Measurements from ENCODE around the gene TSPAN10. TPM values are rescaled to one million over a fixed set of nuclear protein-coding genes. Genes with fewer than 3 reads are reported as not detected.
A peak's percentile ranks its signal among the peaks of the same experiment; 100 is the strongest.

TSPAN10 gene
- total RNA-seq, 2 experiments from 2014 or later = 0.17 TPM; not detected in 1

DNA sequence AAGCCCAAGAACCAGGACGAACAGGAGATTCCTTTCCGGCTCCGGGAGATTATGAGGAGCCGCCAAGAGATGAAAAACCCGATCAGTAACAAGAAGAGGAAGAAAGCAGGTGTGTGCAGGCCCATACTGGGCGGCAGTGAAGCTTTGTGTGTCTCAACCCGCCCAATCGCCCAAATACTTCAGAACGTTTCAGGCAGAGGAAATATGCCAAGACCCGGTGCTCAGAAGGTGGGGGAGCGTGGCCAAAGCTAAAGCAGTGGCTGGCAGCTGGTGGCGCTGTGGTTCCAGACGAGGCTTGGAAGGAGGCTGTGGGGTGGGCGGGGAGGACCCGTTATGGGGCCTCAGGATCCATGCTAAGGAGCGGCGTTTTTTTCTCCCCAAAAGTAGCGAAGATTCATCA lies 30.8 kb downstream of the TSPAN10 start:
- POLR2A ChIA-PET = interaction anchor here (3.0 kb wide), 1 partner anchor 15 kb away, joined by 25 read pairs; the partner anchor contains the start of genes ARL16 and HGS
- Mint-ChIP-seq H3K4me3 (peak overlapping the region; percentile 85), H3K4me1 (ENCODE audit: low read depth) (peaks cover 40% of the 10 kb centered on the region)

GRCh38 chr17:81672504-81672903 lies 35.5 kb downstream of the TSPAN10 start:
- H3K4me3 ChIP-seq (ENCODE audit: low read length) = no peak overlapping the region
- ATAC-seq (ENCODE audit: poor library complexity) (no peak), DNase-seq (no peak)
- POLR2A ChIA-PET = interaction anchor here (1.5 kb wide), 1 partner anchor 11 kb away, joined by 4 read pairs; the partner anchor contains the start of genes ARL16 and HGS
- H3K27me3 Mint-ChIP-seq = no peaks in the 10 kb centered on the region
- CTCF ChIA-PET = no interaction called here
- H3K4me1 ChIP-seq (ENCODE audit: insufficient read depth, low read length) = peaks cover 15% of the 10 kb centered on the region
- no peaks in the 10 kb centered on the region for H3K27me3 ChIP-seq (ENCODE audit: control insufficient read depth in 1 of 2, insufficient read depth in 2 of 2, low read length in 2 of 2)
- peaks cover 53% of the 10 kb centered on the region for H3K36me3 ChIP-seq (ENCODE audit: insufficient read depth, low read length)
- H3K4me3 Mint-ChIP-seq = no peak overlapping the region
- peaks cover 46% of the 10 kb centered on the region for H3K36me3 Mint-ChIP-seq (ENCODE audit: low read depth)
- H3K4me1 Mint-ChIP-seq (ENCODE audit: low read depth) = peaks cover 16% of the 10 kb centered on the region
- no peak overlapping the region for H3K27ac Mint-ChIP-seq
- H3K9me3 Mint-ChIP-seq = no peaks in the 10 kb centered on the region
- H3K27ac ChIP-seq (ENCODE audit: low read depth in 1 of 2, low read length in 2 of 2) = no peak overlapping the region
- no peak for TF ChIP-seq CTCF (IDR thresholded peaks at IDR 0.05)
- intact Hi-C loops (cut with DNase I, micrococcal nuclease) = no loop called here
- H3K9me3 ChIP-seq (ENCODE audit: control insufficient read depth in 1 of 2, insufficient read depth in 1 of 2, low read length in 2 of 2) = no peaks in the 10 kb centered on the region

More for the DNA sequence above, 30.8 kb downstream of the TSPAN10 start:
- CTCF ChIA-PET = no interaction called here
- Mint-ChIP-seq H3K27ac (peak overlapping the region; percentile 63), H3K27me3 (no peaks in the 10 kb centered on the region), H3K9me3 (no peaks in the 10 kb centered on the region), H3K36me3 (ENCODE audit: low read depth) (peaks cover 58% of the 10 kb centered on the region)
- ATAC-seq (ENCODE audit: poor library complexity) = no peak
- H3K36me3 ChIP-seq (ENCODE audit: insufficient read depth, low read length) = peaks cover 49% of the 10 kb centered on the region
- intact Hi-C loops (cut with DNase I, micrococcal nuclease) = loop anchor here in 1 of 2 experiments (2.0 to 5.0 kb wide), 2 partner anchors 31 to 35 kb away; partner anchors contain the start of genes MRPL12, NPLOC4 and TSPAN10
- no peak for TF ChIP-seq CTCF (IDR thresholded peaks at IDR 0.05)
- no peak overlapping the region for H3K27ac ChIP-seq (ENCODE audit: low read depth in 1 of 2, low read length in 2 of 2)
- H3K4me3 ChIP-seq (ENCODE audit: low read length) = no peak overlapping the region
- H3K9me3 ChIP-seq (ENCODE audit: control insufficient read depth in 1 of 2, insufficient read depth in 1 of 2, low read length in 2 of 2) = no peaks in the 10 kb centered on the region
- H3K27me3 ChIP-seq (ENCODE audit: control insufficient read depth in 1 of 2, insufficient read depth in 2 of 2, low read length in 2 of 2) = no peaks in the 10 kb centered on the region
- H3K4me1 ChIP-seq (ENCODE audit: insufficient read depth, low read length) = peaks cover 55% of the 10 kb centered on the region
- DNase-seq = peak in 1 of 14 experiments; percentile 19

- intact Hi-C loops (cut with DNase I, micrococcal nuclease) = no loop called here
- no peak overlapping the region for H3K27ac ChIP-seq (ENCODE audit: low read depth in 1 of 2, low read length in 2 of 2)
- H3K27me3 ChIP-seq (ENCODE audit: control insufficient read depth in 1 of 2, insufficient read depth in 2 of 2, low read length in 2 of 2) = no peaks in the 10 kb centered on the region
- H3K4me3 ChIP-seq (ENCODE audit: low read length) = no peak overlapping the region
- Mint-ChIP-seq H3K36me3 (ENCODE audit: low read depth) (peaks cover 42% of the 10 kb centered on the region), H3K27me3 (no peaks in the 10 kb centered on the region), H3K4me3 (no peak overlapping the region), H3K9me3 (no peaks in the 10 kb centered on the region), H3K27ac (no peak overlapping the region), H3K4me1 (ENCODE audit: low read depth) (peaks cover 12% of the 10 kb centered on the region)
- no peak for TF ChIP-seq CTCF (IDR thresholded peaks at IDR 0.05)
- POLR2A ChIA-PET = interaction anchor here (1.5 kb wide), 1 partner anchor 11 kb away, joined by 4 read pairs; the partner anchor contains the start of genes ARL16 and HGS
- ATAC-seq (ENCODE audit: poor library complexity) (no peak), DNase-seq (no peak)
- CTCF ChIA-PET = no interaction called here
- peaks cover 10% of the 10 kb centered on the region for H3K4me1 ChIP-seq (ENCODE audit: insufficient read depth, low read length)
- peaks cover 51% of the 10 kb centered on the region for H3K36me3 ChIP-seq (ENCODE audit: insufficient read depth, low read length)
- H3K9me3 ChIP-seq (ENCODE audit: control insufficient read depth in 1 of 2, insufficient read depth in 1 of 2, low read length in 2 of 2) = no peaks in the 10 kb centered on the region
These were observed 36.0 kb downstream of the TSPAN10 start for GRCh38 chr17:81672954-81673353.
